ENCODE measurements around the gene MARCO. TPM values are rescaled to one million over a fixed set of nuclear protein-coding genes. Genes with fewer than 3 reads are reported as not detected.

Gene MARCO
- total RNA-seq, 5 donors from 2014 or later (not counting 1 experiment from before 2014, with no cell fraction given), result 0.13 to 0.67 (median 0.47) TPM; not detected in 2

DNA sequence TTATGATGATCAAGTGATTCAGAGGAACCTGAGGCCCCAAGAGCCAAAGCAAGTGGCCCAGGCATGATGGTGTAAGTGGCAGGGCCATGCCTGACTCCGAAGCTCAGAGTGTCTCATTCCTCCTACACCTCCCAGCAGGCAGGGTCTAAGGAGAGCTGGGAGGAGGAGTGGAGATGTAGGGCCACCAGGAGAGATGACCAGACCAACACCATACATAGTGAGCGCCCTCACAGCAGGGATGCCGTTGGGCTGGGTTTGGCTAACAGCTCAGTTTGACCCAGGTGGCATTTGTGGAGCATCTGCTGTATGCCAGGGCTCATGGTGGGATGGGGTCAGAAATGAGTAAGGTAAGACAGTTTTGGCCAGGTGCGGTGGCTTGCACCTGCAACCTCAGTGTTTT is 80.7 kb downstream of the MARCO start:
- DNase-seq (no peak), ATAC-seq (replicated peaks in 1 of 4) (no peak)
- Mint-ChIP-seq H3K36me3 (no peaks in the 10 kb centered on the region), H3K27me3 (peaks cover 6 to 7% of the 10 kb centered on the region in 2 donors), H3K27ac (no peak overlapping the region), H3K4me1 (no peaks in the 10 kb centered on the region), H3K4me3 (no peak overlapping the region), H3K9me3 (no peaks in the 10 kb centered on the region)
- Histone ChIP-seq H3K27ac (ENCODE audit: low read length) (no peak overlapping the region), H3K4me1 (ENCODE audit: control insufficient read depth in 1 of 2, extremely low read depth in 1 of 2, insufficient read depth in 2 of 2, low read length in 2 of 2) (no peaks in the 10 kb centered on the region), H3K4me3 (ENCODE audit: control insufficient read depth in 1 of 2, extremely low read depth in 1 of 2, low read length in 1 of 2) (no peak overlapping the region), H3K9me3 (no peaks in the 10 kb centered on the region), H3K27me3 (replicated peaks in 1 of 2; ENCODE audit: control insufficient read depth in 2 of 2, extremely low read depth in 1 of 2, insufficient read depth in 2 of 2, low read length in 1 of 2) (peaks cover 0 to 15% of the 10 kb centered on the region in 2 experiments), H3K36me3 (ENCODE audit: control insufficient read depth in 2 of 2, extremely low read depth in 1 of 2, insufficient read depth in 1 of 2, low read length in 1 of 2) (no peaks in the 10 kb centered on the region)
- ChIA-PET CTCF (interaction anchor here in 1 of 2 donors (0.6 kb wide), 1 partner anchor 37 kb away, joined by 3 read pairs; no protein-coding TSS in a partner anchor), POLR2A (no interaction called here)
- 93% methylated on average over 3 of the region's 4 CpGs for WGBS (ENCODE audit: insufficient coverage)

- no peak overlapping the region for H3K4me3 ChIP-seq (ENCODE audit: control insufficient read depth in 1 of 2, extremely low read depth in 1 of 2, low read length in 1 of 2)
- 60% methylated on average over 1 of the region's 2 CpGs for WGBS (ENCODE audit: insufficient coverage)
- Mint-ChIP-seq H3K9me3 (no peaks in the 10 kb centered on the region), H3K27ac (no peak overlapping the region), H3K36me3 (no peaks in the 10 kb centered on the region), H3K27me3 (peaks cover 4 to 13% of the 10 kb centered on the region in 2 donors), H3K4me1 (no peaks in the 10 kb centered on the region), H3K4me3 (no peak overlapping the region)
- no peaks in the 10 kb centered on the region for H3K9me3 ChIP-seq
- no peak overlapping the region for H3K27ac ChIP-seq (ENCODE audit: low read length)
- ChIA-PET POLR2A (no interaction called here), CTCF (no interaction called here)
- DNase-seq, result no peak
- H3K36me3 ChIP-seq (ENCODE audit: control insufficient read depth in 2 of 2, extremely low read depth in 1 of 2, insufficient read depth in 1 of 2, low read length in 1 of 2), result no peaks in the 10 kb centered on the region
- peaks cover 0 to 21% of the 10 kb centered on the region in 2 experiments for H3K27me3 ChIP-seq (replicated peaks in 1 of 2; ENCODE audit: control insufficient read depth in 2 of 2, extremely low read depth in 1 of 2, insufficient read depth in 2 of 2, low read length in 1 of 2)
- ATAC-seq (replicated peaks in 1 of 4), result no peak
- H3K4me1 ChIP-seq (ENCODE audit: control insufficient read depth in 1 of 2, extremely low read depth in 1 of 2, insufficient read depth in 2 of 2, low read length in 2 of 2), result no peaks in the 10 kb centered on the region
Measured at GRCh38 chr2:119023534-119023933, 81.5 kb downstream of the MARCO start.

GRCh38 chr2:119024152-119024551 is 82.2 kb downstream of the MARCO start:
- 79% methylated on average over 6 of the region's 9 CpGs for WGBS (ENCODE audit: insufficient coverage)
- ATAC-seq (replicated peaks in 1 of 4) (no peak), DNase-seq (no peak)
- ChIA-PET CTCF (no interaction called here), POLR2A (no interaction called here)
- Mint-ChIP-seq H3K9me3 (no peaks in the 10 kb centered on the region), H3K27ac (no peak overlapping the region), H3K4me3 (no peak overlapping the region), H3K27me3 (peaks cover 0 to 19% of the 10 kb centered on the region in 2 donors), H3K36me3 (no peaks in the 10 kb centered on the region), H3K4me1 (no peaks in the 10 kb centered on the region)
- Histone ChIP-seq H3K27me3 (replicated peaks in 1 of 2; ENCODE audit: control insufficient read depth in 2 of 2, extremely low read depth in 1 of 2, insufficient read depth in 2 of 2, low read length in 1 of 2) (peaks cover 0 to 25% of the 10 kb centered on the region in 2 experiments), H3K9me3 (no peaks in the 10 kb centered on the region), H3K27ac (ENCODE audit: low read length) (no peak overlapping the region), H3K4me3 (ENCODE audit: control insufficient read depth in 1 of 2, extremely low read depth in 1 of 2, low read length in 1 of 2) (no peak overlapping the region), H3K36me3 (ENCODE audit: control insufficient read depth in 2 of 2, extremely low read depth in 1 of 2, insufficient read depth in 1 of 2, low read length in 1 of 2) (no peaks in the 10 kb centered on the region), H3K4me1 (ENCODE audit: control insufficient read depth in 1 of 2, extremely low read depth in 1 of 2, insufficient read depth in 2 of 2, low read length in 2 of 2) (no peaks in the 10 kb centered on the region)

DNA sequence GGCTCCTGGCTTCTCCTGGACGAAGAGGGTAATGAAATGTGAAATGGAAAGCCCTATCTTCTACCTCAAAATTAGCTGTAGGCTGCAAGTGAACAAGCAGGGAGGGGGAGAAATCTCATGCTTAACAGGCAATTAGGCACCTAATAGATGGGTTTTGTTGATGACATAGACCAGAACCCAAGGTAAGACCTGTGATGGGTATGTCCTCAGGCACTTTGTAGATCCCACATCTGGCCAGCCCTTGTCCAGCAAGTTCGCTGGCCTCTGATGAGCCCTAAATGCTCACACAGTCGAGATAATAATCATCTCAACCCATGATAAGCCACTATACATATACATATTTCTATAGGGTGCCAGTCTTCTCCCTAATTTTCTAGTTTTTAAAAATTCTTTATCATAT is 82.6 kb downstream of the MARCO start:
- Mint-ChIP-seq H3K4me3 (no peak overlapping the region), H3K27me3 (peaks cover 0 to 19% of the 10 kb centered on the region in 2 donors), H3K27ac (no peak overlapping the region), H3K36me3 (no peaks in the 10 kb centered on the region), H3K9me3 (no peaks in the 10 kb centered on the region), H3K4me1 (no peaks in the 10 kb centered on the region)
- H3K27ac ChIP-seq (ENCODE audit: low read length), result no peak overlapping the region
- WGBS (ENCODE audit: insufficient coverage), result 47% methylated on average over 2 of the region's 3 CpGs
- peaks cover 0 to 25% of the 10 kb centered on the region in 2 experiments for H3K27me3 ChIP-seq (replicated peaks in 1 of 2; ENCODE audit: control insufficient read depth in 2 of 2, extremely low read depth in 1 of 2, insufficient read depth in 2 of 2, low read length in 1 of 2)
- POLR2A ChIA-PET, result no interaction called here
- H3K36me3 ChIP-seq (ENCODE audit: control insufficient read depth in 2 of 2, extremely low read depth in 1 of 2, insufficient read depth in 1 of 2, low read length in 1 of 2), result no peaks in the 10 kb centered on the region
- no peak for DNase-seq
- H3K9me3 ChIP-seq, result no peaks in the 10 kb centered on the region
- ATAC-seq (replicated peaks in 1 of 4), result no peak
- H3K4me1 ChIP-seq (ENCODE audit: control insufficient read depth in 1 of 2, extremely low read depth in 1 of 2, insufficient read depth in 2 of 2, low read length in 2 of 2), result no peaks in the 10 kb centered on the region
- CTCF ChIA-PET, result no interaction called here
- H3K4me3 ChIP-seq (ENCODE audit: control insufficient read depth in 1 of 2, extremely low read depth in 1 of 2, low read length in 1 of 2), result no peak overlapping the region

- no peak overlapping the region for H3K4me3 Mint-ChIP-seq
- no peak overlapping the region for H3K27ac ChIP-seq (ENCODE audit: low read length)
- DNase-seq (no peak), ATAC-seq (replicated peaks in 1 of 4) (no peak)
- peaks cover 0 to 19% of the 10 kb centered on the region in 2 donors for H3K27me3 Mint-ChIP-seq
- CTCF ChIA-PET, result no interaction called here
- 71% methylated on average over 2 of the region's 7 CpGs for WGBS (ENCODE audit: insufficient coverage)
- no peaks in the 10 kb centered on the region for H3K4me1 Mint-ChIP-seq
- no peak overlapping the region for H3K4me3 ChIP-seq (ENCODE audit: control insufficient read depth in 1 of 2, extremely low read depth in 1 of 2, low read length in 1 of 2)
- H3K9me3 ChIP-seq, result no peaks in the 10 kb centered on the region
- POLR2A ChIA-PET, result no interaction called here
- H3K27ac Mint-ChIP-seq, result no peak overlapping the region
- H3K9me3 Mint-ChIP-seq, result no peaks in the 10 kb centered on the region
- H3K4me1 ChIP-seq (ENCODE audit: control insufficient read depth in 1 of 2, extremely low read depth in 1 of 2, insufficient read depth in 2 of 2, low read length in 2 of 2), result no peaks in the 10 kb centered on the region
- H3K27me3 ChIP-seq (replicated peaks in 1 of 2; ENCODE audit: control insufficient read depth in 2 of 2, extremely low read depth in 1 of 2, insufficient read depth in 2 of 2, low read length in 1 of 2), result peaks cover 0 to 30% of the 10 kb centered on the region in 2 experiments
- H3K36me3 Mint-ChIP-seq, result no peaks in the 10 kb centered on the region
- no peaks in the 10 kb centered on the region for H3K36me3 ChIP-seq (ENCODE audit: control insufficient read depth in 2 of 2, extremely low read depth in 1 of 2, insufficient read depth in 1 of 2, low read length in 1 of 2)
Measured at GRCh38 chr2:119025013-119025412, 83.0 kb downstream of the MARCO start.

DNA sequence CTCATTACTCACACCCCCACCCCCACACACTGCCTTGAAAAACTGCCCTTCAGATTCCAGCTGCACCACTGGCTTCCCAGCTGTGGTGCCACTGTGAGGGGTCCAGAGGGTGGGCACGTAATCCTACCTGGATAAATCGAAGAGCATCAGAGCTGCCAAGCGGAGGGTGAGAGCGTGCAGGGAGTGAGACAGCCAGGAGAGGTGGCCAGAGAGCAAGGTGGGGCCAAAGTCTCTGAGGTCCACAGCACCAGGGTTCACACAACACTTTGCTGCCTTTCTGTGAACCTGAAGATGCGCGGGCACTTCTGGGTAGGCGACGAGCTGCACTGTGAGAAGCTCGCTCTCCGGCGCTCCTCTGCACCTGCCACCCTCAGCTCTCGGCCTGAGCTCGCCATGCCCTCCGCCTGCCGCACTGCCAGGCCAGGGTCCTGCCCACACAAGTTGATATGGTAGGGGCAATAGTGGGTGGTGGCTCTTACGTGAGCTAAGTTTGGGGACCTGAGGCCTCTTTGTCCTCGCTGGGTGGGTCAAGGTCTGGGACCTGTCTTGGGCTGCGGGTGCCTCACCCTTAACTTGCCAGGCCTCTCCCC is 83.9 kb downstream of the MARCO start:
- WGBS (ENCODE audit: insufficient coverage), result 90% methylated on average over 12 of the region's 18 CpGs
- CTCF ChIA-PET, result no interaction called here
- no peaks in the 10 kb centered on the region for H3K36me3 ChIP-seq (ENCODE audit: control insufficient read depth in 2 of 2, extremely low read depth in 1 of 2, insufficient read depth in 1 of 2, low read length in 1 of 2)
- POLR2A ChIA-PET, result no interaction called here
- H3K4me1 ChIP-seq (ENCODE audit: control insufficient read depth in 1 of 2, extremely low read depth in 1 of 2, insufficient read depth in 2 of 2, low read length in 2 of 2), result no peaks in the 10 kb centered on the region
- H3K4me3 ChIP-seq (ENCODE audit: control insufficient read depth in 1 of 2, extremely low read depth in 1 of 2, low read length in 1 of 2), result no peak overlapping the region
- peaks cover 0 to 33% of the 10 kb centered on the region in 2 experiments for H3K27me3 ChIP-seq (replicated peaks in 1 of 2; ENCODE audit: control insufficient read depth in 2 of 2, extremely low read depth in 1 of 2, insufficient read depth in 2 of 2, low read length in 1 of 2)
- no peaks in the 10 kb centered on the region for H3K9me3 ChIP-seq
- ATAC-seq (replicated peaks in 1 of 4), result no peak
- Mint-ChIP-seq H3K27ac (no peak overlapping the region), H3K4me3 (no peak overlapping the region), H3K36me3 (no peaks in the 10 kb centered on the region), H3K4me1 (no peaks in the 10 kb centered on the region), H3K27me3 (peaks cover 3 to 22% of the 10 kb centered on the region in 2 donors), H3K9me3 (no peaks in the 10 kb centered on the region)
- H3K27ac ChIP-seq (ENCODE audit: low read length), result no peak overlapping the region
- DNase-seq, result no peak

DNA sequence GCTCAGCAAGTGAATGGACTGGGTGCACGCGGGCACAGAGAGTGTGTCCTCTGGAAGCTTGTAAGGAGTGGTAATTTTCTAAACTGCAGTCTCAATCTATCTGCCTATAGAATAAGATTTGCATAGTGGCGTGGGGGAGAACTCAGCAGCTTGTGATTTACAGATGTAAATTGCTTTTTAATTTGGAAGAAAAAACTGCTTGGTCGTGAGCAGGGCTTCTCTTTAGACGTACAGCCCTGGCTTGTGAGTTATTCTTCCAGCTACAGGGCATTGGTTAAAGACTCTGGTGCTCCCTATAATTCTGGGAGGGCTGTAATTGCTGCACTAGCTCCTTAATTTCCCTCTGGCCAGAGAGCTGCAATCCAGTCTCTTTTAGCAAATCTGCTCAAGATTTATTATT is 84.9 kb downstream of the MARCO start:
- no peak for DNase-seq
- Mint-ChIP-seq H3K27ac (no peak overlapping the region), H3K36me3 (no peaks in the 10 kb centered on the region), H3K4me3 (no peak overlapping the region), H3K4me1 (no peaks in the 10 kb centered on the region), H3K9me3 (no peaks in the 10 kb centered on the region), H3K27me3 (peaks cover 3 to 22% of the 10 kb centered on the region in 2 donors)
- H3K9me3 ChIP-seq, result no peaks in the 10 kb centered on the region
- H3K36me3 ChIP-seq (ENCODE audit: control insufficient read depth in 2 of 2, extremely low read depth in 1 of 2, insufficient read depth in 1 of 2, low read length in 1 of 2), result no peaks in the 10 kb centered on the region
- no peak for ATAC-seq (replicated peaks in 1 of 4)
- 57% methylated on average over 2 of the region's 5 CpGs for WGBS (ENCODE audit: insufficient coverage)
- CTCF ChIA-PET, result no interaction called here
- peaks cover 0 to 35% of the 10 kb centered on the region in 2 experiments for H3K27me3 ChIP-seq (replicated peaks in 1 of 2; ENCODE audit: control insufficient read depth in 2 of 2, extremely low read depth in 1 of 2, insufficient read depth in 2 of 2, low read length in 1 of 2)
- no peak overlapping the region for H3K27ac ChIP-seq (ENCODE audit: low read length)
- H3K4me1 ChIP-seq (ENCODE audit: control insufficient read depth in 1 of 2, extremely low read depth in 1 of 2, insufficient read depth in 2 of 2, low read length in 2 of 2), result no peaks in the 10 kb centered on the region
- no peak overlapping the region for H3K4me3 ChIP-seq (ENCODE audit: control insufficient read depth in 1 of 2, extremely low read depth in 1 of 2, low read length in 1 of 2)
- POLR2A ChIA-PET, result no interaction called here
